ENCODE data around the gene ING1.
"Not testable (repeated sequence)": the region's sequence is repeated elsewhere in the genome, so short reads cannot be mapped to it uniquely, and the experiment has no call there.

Gene ING1

GRCh38 chr13:110698689-110699088 is 14.8 kb upstream of the ING1 start:
- TF ChIP-seq, protein P1, sequence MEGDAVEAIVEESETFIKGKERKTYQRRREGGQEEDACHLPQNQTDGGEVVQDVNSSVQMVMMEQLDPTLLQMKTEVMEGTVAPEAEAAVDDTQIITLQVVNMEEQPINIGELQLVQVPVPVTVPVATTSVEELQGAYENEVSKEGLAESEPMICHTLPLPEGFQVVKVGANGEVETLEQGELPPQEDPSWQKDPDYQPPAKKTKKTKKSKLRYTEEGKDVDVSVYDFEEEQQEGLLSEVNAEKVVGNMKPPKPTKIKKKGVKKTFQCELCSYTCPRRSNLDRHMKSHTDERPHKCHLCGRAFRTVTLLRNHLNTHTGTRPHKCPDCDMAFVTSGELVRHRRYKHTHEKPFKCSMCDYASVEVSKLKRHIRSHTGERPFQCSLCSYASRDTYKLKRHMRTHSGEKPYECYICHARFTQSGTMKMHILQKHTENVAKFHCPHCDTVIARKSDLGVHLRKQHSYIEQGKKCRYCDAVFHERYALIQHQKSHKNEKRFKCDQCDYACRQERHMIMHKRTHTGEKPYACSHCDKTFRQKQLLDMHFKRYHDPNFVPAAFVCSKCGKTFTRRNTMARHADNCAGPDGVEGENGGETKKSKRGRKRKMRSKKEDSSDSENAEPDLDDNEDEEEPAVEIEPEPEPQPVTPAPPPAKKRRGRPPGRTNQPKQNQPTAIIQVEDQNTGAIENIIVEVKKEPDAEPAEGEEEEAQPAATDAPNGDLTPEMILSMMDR (IDR thresholded peaks at IDR 0.05; ENCODE audit: low read depth, low read length, missing control alignments) = no peak
- no peaks in the 10 kb centered on the region for H3K27me3 ChIP-seq (replicated peaks)
- in situ Hi-C loops (cut with HindIII; ENCODE audit: low pct_ligation_motif_present, low sequenced_read_pairs) = no loop called here

GRCh38 chr13:110699148-110700145 is 14.1 kb upstream of the ING1 start:
- in situ Hi-C loops (cut with HindIII; ENCODE audit: low pct_ligation_motif_present, low sequenced_read_pairs) = no loop called here
- no peak overlapping the region for H3K27ac ChIP-seq
- TF ChIP-seq, protein P1 (IDR thresholded peaks at IDR 0.05; ENCODE audit: low read depth, low read length, missing control alignments) = no peak
- no peak overlapping the region for H3K4me3 ChIP-seq (ENCODE audit: low read depth, low read length)
- H3K36me3 ChIP-seq (replicated peaks) = peaks cover 33% of the 10 kb centered on the region
- H3K27me3 ChIP-seq (replicated peaks) = no peaks in the 10 kb centered on the region
- DNase-seq = no peak

More at GRCh38 chr13:110698689-110699088, 14.8 kb upstream of the ING1 start:
- H3K4me3 ChIP-seq (ENCODE audit: low read depth, low read length) = no peak overlapping the region
- no peak overlapping the region for H3K27ac ChIP-seq
- H3K36me3 ChIP-seq (replicated peaks) = peaks cover 39% of the 10 kb centered on the region
- DNase-seq = no peak

DNA sequence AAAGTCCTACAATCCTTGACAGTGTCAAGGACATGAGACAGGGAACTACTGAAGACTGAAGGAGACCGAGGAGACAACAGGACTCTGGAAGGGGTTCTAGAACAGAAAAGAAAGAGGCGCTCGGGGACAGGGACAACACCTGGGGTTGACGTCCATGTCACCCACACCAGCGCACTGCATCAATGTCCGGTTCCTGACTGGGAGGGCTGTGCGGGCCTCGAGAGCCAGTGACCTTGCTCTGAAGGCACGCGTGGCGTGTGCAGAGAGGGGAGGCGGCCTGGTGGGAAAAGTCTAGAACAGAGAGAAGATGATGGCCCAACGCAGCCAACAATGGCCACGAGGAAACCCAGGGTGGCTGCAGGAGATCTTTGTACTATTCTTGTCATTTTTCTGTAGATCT is 13.3 kb upstream of the ING1 start:
- TF ChIP-seq, protein P1 (IDR thresholded peaks at IDR 0.05; ENCODE audit: low read depth, low read length, missing control alignments) = no peak
- no peaks in the 10 kb centered on the region for H3K27me3 ChIP-seq (replicated peaks)
- DNase-seq = no peak
- in situ Hi-C loops (cut with HindIII; ENCODE audit: low pct_ligation_motif_present, low sequenced_read_pairs) = no loop called here
- peaks cover 33% of the 10 kb centered on the region for H3K36me3 ChIP-seq (replicated peaks)
- H3K27ac ChIP-seq = no peak overlapping the region
- H3K4me3 ChIP-seq (ENCODE audit: low read depth, low read length) = no peak overlapping the region

DNA sequence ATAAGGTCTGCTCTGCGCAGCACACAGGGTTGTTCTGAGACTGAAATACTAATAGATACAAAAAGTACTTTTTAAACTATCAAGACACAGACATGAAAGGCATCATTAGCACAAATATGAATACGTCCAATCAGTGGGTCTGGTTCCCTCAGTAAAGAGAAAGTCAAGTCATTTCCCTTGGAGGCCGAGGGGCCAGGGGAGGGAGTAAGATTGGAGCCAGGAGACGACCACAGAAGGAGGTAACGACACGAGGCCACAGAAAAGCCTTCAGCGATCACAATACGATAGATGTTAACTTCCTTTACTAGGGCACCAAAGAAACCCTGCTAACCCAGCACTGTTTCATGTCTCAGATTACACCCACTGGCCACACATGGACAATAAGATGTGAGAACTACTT is 12.9 kb upstream of the ING1 start:
- no peak overlapping the region for H3K27ac ChIP-seq
- TF ChIP-seq, protein P1 (IDR thresholded peaks at IDR 0.05; ENCODE audit: low read depth, low read length, missing control alignments) = no peak
- peaks cover 33% of the 10 kb centered on the region for H3K36me3 ChIP-seq (replicated peaks)
- no peaks in the 10 kb centered on the region for H3K27me3 ChIP-seq (replicated peaks)
- no peak overlapping the region for H3K4me3 ChIP-seq (ENCODE audit: low read depth, low read length)
- DNase-seq = no peak
- in situ Hi-C loops (cut with HindIII; ENCODE audit: low pct_ligation_motif_present, low sequenced_read_pairs) = no loop called here

GRCh38 chr13:110701061-110701460 is 12.4 kb upstream of the ING1 start:
- H3K4me3 ChIP-seq (ENCODE audit: low read depth, low read length); H3K27me3 ChIP-seq (replicated peaks); in situ Hi-C loops (cut with HindIII; ENCODE audit: low pct_ligation_motif_present, low sequenced_read_pairs); H3K27ac ChIP-seq; DNase-seq: not testable (repeated sequence)
- H3K36me3 ChIP-seq (replicated peaks) = peaks cover 31% of the 10 kb centered on the region

GRCh38 chr13:110702089-110702488 is 11.4 kb upstream of the ING1 start:
- peak overlapping the region; percentile 28 for H3K27ac ChIP-seq
- TF ChIP-seq, protein P1 (IDR thresholded peaks at IDR 0.05; ENCODE audit: low read depth, low read length, missing control alignments) = no peak
- DNase-seq = no peak
- no peak overlapping the region for H3K4me3 ChIP-seq (ENCODE audit: low read depth, low read length)
- no peaks in the 10 kb centered on the region for H3K27me3 ChIP-seq (replicated peaks)
- H3K36me3 ChIP-seq (replicated peaks) = peaks cover 26% of the 10 kb centered on the region
- in situ Hi-C loops (cut with HindIII; ENCODE audit: low pct_ligation_motif_present, low sequenced_read_pairs) = no loop called here

Data from brain microvascular endothelial cell (primary cell).